ENCODE results near the gene CCT6B. TPM values are rescaled to one million over a fixed set of nuclear protein-coding genes. Genes with fewer than 3 reads are reported as not detected.

Gene CCT6B
- total and polyA plus RNA-seq, 2 of the 4 experiments (the other 2 are of a cell fraction): 0.72 to 1.1 TPM

DNA sequence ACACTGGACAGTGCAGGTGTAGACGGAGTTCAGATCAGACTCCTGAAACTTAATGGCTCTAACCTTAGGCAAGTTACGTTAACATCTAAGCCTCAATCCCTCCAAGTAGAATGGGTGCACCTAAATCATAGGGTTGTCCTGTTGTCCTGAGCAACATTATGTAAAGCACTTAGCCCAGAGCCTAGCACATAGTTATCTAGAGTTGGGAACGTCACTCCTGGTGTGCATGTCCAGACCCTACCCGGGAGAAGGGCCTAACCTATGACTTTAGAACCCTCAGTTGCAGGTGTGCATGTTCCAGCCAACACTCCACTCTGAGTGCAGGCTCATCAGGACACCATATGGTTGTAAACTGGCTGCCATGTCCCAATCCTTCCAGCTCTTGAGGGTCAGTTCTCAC lies 45.1 kb upstream of the CCT6B start:
- Histone ChIP-seq H2AK5ac (ENCODE audit: low read depth, low read length) (no peak overlapping the region), H4K5ac (ENCODE audit: low read depth, low read length) (no peak overlapping the region), H3K79me1 (ENCODE audit: low read depth in 1 of 2, low read length in 2 of 2) (peaks cover 0 to 18% of the 10 kb centered on the region in 2 experiments; a peak in 2 of 4 replicates), H3K4ac (ENCODE audit: low read depth, low read length) (no peak overlapping the region), H3K27ac (ENCODE audit: insufficient read depth, low read length) (no peak overlapping the region), H2BK20ac (ENCODE audit: low read depth, low read length) (no peak overlapping the region), H3K9me3 (ENCODE audit: control insufficient read depth, insufficient read depth, low read length) (no peaks in the 10 kb centered on the region), H4K91ac (ENCODE audit: insufficient read depth, low read depth, low read length) (no peak overlapping the region), H3K56ac (ENCODE audit: extremely low read depth, insufficient read depth, low read length) (no peak overlapping the region), H3K14ac (replicated peaks; ENCODE audit: low read depth, low read length) (no peak overlapping the region), H3K23ac (ENCODE audit: low read depth, low read length) (no peak overlapping the region), H2BK5ac (ENCODE audit: low read depth, low read length, poor library complexity, severe bottlenecking) (no peak overlapping the region), H4K8ac (ENCODE audit: low read depth in 2 of 2, low read length in 2 of 2) (no peak overlapping the region), H3K36me3 (ENCODE audit: control insufficient read depth, insufficient read depth, low read length) (peaks cover 34% of the 10 kb centered on the region), H4K20me1 (ENCODE audit: insufficient read depth, low read length) (no peaks in the 10 kb centered on the region), H3K27me3 (ENCODE audit: control insufficient read depth, insufficient read depth, low read length) (no peaks in the 10 kb centered on the region), H3K9ac (ENCODE audit: low read depth, low read length) (no peak overlapping the region), H3K9me1 (ENCODE audit: insufficient read depth, low read length) (peaks cover 12% of the 10 kb centered on the region), H3K4me1 (ENCODE audit: control insufficient read depth, insufficient read depth, low read length) (peaks cover 4% of the 10 kb centered on the region), H2AK9ac (replicated peaks; ENCODE audit: low read depth, low read length, poor library complexity) (no peak overlapping the region), H2BK15ac (ENCODE audit: low read depth, low read length) (no peak overlapping the region), H2BK120ac (ENCODE audit: low read depth, low read length) (no peak overlapping the region), H3K18ac (ENCODE audit: low read depth, low read length) (no peak overlapping the region), H3K4me2 (ENCODE audit: low read depth, low read length) (no peak overlapping the region), H3K4me3 (ENCODE audit: insufficient read depth, low read depth, low read length) (no peak overlapping the region), H2AFZ (replicated peaks; ENCODE audit: low read length, poor library complexity) (no peak overlapping the region)
- in situ Hi-C loops (cut with MboI; ENCODE audit: low sequenced_read_pairs) (no loop called here), intact Hi-C loops (cut with micrococcal nuclease) (no loop called here), dilution Hi-C loops (cut with HindIII; ENCODE audit: low sequenced_read_pairs, unreplicated experiment) (no loop called here)
- ATAC-seq (ENCODE audit: low read depth) (no peak), DNase-seq (no peak)
- no peak for TF ChIP-seq CHD1 (IDR thresholded peaks at IDR 0.05; ENCODE audit: low read depth, low read length)
- WGBS, 2 experiments (ENCODE audit: extremely low coverage in 2 of 2, insufficient read length in 1 of 2): 92% methylated on average over 2 of the region's 4 CpGs; no CpG with 5 or more reads in 1 of the 2 experiments
- CTCF ChIA-PET: no interaction called here
- POLR2A ChIA-PET (ENCODE audit: unreplicated experiment): interaction anchor here (0.7 kb wide), 1 partner anchor 75 kb away, joined by 4 read pairs; no protein-coding TSS in a partner anchor
- no TSS peak for BruUV-seq (replicated peaks)

Measured in IMR-90 (cell line).